WI38 (cell line): ENCODE results near the gene SMIM3.
A peak's percentile ranks its signal among the peaks of the same experiment; 100 is the strongest.
"Not testable (repeated sequence)": the region's sequence is repeated elsewhere in the genome, so short reads cannot be mapped to it uniquely, and the experiment has no call there.

Experiments
- H3K4me3 ChIP-seq: 2 replicates; pipeline ENCODE4 v1.5.1; 2011; ENCODE audit warnings: low read depth, mild to moderate bottlenecking, control low read depth, low read length
- TF ChIP-seq, protein P1 (sequence below): IDR thresholded peaks from 2 replicates; pipeline ENCODE4 v1.5.1; 2012; ENCODE audit warnings: low read depth, mild to moderate bottlenecking, control low read depth, low read length

Gene SMIM3

DNA sequence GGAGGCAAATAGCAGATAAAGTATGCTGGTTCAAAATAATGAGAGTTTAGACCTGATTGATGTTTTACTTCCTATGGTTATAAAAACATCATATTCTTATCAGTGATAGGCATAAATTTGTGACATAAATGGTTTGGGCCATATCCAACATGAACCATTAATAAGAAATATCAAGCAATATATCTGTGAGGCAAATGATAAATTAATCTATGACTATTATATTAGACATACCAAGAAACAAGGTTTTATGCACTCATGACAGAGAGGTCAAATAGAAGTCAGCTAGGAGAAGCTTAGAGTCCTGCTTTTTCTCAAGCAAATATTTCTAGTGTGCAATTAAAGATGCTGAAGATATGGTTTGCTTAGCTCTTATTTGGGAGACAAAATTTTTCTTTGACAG, 10.4 kb downstream of the SMIM3 start:
- H3K4me3 ChIP-seq = no peak overlapping the region
- TF ChIP-seq, protein P1, sequence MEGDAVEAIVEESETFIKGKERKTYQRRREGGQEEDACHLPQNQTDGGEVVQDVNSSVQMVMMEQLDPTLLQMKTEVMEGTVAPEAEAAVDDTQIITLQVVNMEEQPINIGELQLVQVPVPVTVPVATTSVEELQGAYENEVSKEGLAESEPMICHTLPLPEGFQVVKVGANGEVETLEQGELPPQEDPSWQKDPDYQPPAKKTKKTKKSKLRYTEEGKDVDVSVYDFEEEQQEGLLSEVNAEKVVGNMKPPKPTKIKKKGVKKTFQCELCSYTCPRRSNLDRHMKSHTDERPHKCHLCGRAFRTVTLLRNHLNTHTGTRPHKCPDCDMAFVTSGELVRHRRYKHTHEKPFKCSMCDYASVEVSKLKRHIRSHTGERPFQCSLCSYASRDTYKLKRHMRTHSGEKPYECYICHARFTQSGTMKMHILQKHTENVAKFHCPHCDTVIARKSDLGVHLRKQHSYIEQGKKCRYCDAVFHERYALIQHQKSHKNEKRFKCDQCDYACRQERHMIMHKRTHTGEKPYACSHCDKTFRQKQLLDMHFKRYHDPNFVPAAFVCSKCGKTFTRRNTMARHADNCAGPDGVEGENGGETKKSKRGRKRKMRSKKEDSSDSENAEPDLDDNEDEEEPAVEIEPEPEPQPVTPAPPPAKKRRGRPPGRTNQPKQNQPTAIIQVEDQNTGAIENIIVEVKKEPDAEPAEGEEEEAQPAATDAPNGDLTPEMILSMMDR = no peak

DNA sequence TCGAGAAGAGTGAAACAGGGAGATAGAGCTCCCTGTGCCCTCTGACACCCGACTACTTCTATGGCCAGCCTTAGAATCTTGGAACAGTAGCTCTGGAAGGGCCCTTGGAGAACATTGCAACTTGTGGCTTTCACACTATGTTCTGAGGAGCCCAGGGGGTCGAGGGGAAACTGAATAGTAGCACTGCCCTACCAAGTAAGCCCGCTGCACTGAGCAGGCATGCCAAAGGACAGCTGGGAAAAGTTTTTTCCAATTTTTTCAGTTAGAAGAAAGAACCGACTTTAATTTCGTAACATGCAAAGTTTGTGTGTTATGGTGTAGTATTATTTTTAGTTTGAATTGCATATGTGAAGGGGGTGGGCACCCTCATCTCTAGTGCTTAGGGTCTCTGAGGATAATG, 10.9 kb downstream of the SMIM3 start:
- H3K4me3 ChIP-seq = no peak overlapping the region

DNA sequence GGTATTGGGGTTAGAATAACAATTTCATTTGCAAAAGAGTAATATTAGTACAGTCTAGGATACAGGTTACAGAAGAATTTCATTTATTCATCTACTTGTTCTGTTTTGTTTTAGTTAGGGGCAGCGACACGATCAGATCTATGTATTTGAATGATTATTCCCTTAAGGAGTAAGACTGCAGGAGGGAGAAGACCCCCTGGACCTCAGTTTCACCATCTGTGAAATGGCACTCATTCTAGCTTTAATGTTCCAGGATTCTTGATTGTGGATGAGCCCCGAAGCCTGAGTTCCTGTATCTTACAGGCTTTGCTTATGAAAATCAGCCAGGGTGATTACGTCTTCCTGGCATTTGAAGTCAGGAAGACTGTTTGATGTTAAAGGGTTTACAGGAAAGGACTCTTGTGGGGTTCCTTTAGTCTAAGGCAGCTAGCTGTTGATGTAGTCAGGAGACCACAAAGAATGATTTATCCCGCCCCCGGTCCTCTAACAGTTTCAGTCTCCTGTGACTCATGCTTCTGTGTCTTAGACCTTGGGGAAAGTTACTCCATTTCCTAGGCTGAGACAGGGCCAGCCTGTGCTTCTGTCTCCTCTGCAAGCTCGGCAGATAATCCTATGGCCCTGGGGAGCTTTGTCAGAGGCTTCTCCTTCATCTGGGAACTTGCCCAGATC, 11.5 kb downstream of the SMIM3 start:
- TF ChIP-seq, protein P1 = no peak
- H3K4me3 ChIP-seq = peak overlapping the region; percentile 38

More for the DNA sequence above, 10.9 kb downstream of the SMIM3 start:
- TF ChIP-seq, protein P1 = no peak

DNA sequence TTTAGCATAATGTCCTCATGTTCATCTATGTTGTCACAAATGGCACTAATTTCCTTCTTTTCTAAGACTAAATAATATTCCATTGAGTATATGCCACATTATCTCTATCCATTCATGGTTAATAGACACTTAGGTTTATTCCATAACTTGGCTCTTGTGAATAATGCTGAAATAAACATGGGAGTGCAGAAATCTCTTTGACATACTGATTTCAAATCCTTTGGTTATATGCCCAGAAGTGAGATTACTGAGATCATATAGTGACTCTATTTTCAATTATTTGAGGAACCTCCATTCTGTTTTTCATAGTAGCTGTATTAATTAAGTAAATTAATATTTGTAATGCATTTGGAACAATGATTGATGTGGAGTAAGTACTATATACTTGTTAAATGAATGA, 13.0 kb downstream of the SMIM3 start:
- TF ChIP-seq, protein P1 = no peak

DNA sequence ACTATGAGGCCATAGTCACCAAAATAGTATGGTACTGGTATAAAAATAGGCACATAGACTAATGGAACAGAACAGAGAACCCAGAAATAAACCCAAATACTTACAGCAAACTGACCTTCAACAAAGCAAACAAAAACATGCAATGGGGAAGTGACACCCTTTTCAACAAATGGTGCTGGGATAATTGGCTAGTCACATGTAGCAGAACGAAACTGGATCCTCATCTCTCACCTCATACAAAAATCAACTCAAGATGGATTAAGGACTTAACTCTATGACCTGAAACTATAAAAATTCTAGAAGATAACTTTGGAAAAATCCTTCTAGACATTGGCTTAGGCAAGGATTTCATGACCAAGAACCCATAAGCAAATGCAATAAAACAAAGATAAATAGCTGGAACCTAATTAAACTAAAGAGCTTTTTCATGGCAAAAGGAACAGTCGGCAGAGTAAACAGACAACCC, 14.9 kb downstream of the SMIM3 start:
- not testable (repeated sequence) for H3K4me3 ChIP-seq

More for the DNA sequence above, 13.0 kb downstream of the SMIM3 start:
- H3K4me3 ChIP-seq = no peak overlapping the region

DNA sequence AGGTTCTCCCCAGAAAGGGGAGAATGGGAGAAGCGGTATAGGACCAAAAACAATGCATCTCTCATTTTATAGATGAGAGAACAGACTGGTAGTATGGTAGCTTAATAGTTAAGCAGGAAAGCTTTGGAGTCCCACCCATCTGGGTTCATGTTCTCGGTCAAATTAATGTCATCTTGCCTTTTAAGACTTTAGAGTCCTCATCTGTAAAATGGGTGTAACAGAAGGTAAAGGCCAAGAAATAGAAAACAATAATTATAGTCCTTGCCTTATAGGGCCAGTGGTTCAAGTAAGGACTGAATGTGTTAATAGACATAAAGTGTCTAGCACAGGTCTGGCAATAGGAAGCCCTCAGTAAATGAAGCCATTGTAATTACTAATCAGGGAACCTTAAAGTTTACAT, 16.4 kb downstream of the SMIM3 start:
- TF ChIP-seq, protein P1 = no peak

DNA sequence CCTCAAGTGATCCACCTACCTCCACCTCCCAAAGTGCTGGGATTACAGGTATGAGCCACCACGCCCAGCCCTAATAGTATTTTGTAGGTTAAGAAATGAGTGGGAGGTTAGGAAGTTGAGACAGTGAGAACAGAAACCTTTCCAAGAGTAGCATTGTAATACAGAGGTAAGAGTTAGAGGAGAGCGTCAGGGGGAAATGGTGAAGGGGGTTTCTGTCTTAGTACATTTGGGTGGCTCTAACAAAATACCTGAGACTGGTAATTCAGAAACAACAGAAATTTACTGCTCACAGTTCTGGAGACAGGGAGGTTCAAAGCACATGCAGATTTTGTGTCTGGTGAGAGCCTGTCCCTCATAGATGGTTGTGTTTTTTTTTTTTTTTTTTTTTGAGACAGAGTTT, 18.8 kb downstream of the SMIM3 start:
- H3K4me3 ChIP-seq = no peak overlapping the region
- TF ChIP-seq, protein P1 = no peak

More for the DNA sequence above, 16.4 kb downstream of the SMIM3 start:
- H3K4me3 ChIP-seq = no peak overlapping the region
